ENCODE measurements around the gene DENND5B. TPM values are rescaled to one million over a fixed set of nuclear protein-coding genes. Genes with fewer than 3 reads are reported as not detected.
"Not testable (repeated sequence)": the region's sequence is repeated elsewhere in the genome, so short reads cannot be mapped to it uniquely, and the experiment has no call there.

DENND5B gene
- total RNA-seq, 4 donors from 2014 or later: 32.2 to 59.2 (median 57.2) TPM

- DNase-seq: no peak
- H3K4me1 ChIP-seq: no peaks in the 10 kb centered on the region
- H3K27ac ChIP-seq: no peak overlapping the region
- TF ChIP-seq CTCF (IDR thresholded peaks at IDR 0.05) (no peak), POLR2A (IDR thresholded peaks at IDR 0.05) (no peak)
- H3K9me3 ChIP-seq: no peaks in the 10 kb centered on the region
- no peak overlapping the region for H3K4me3 ChIP-seq
- peaks cover 0 to 27% (median 0%) of the 10 kb centered on the region in 3 donors for H3K36me3 ChIP-seq
- H3K27me3 ChIP-seq: no peaks in the 10 kb centered on the region
Measured at GRCh38 chr12:31405021-31405420, 185.9 kb downstream of the DENND5B start.

- peak; percentile 53 to 97 (median 89) for TF ChIP-seq CTCF (IDR thresholded peaks at IDR 0.05)
- H3K9me3 ChIP-seq, H3K4me3 ChIP-seq, H3K4me1 ChIP-seq, H3K27me3 ChIP-seq: not testable (repeated sequence)
- Histone ChIP-seq H3K27ac (peak overlapping the region in 1 of 4 donors; percentile 1), H3K36me3 (peaks cover 0 to 32% (median 0%) of the 10 kb centered on the region in 3 donors)
- peak; percentile 43 to 81 (median 51) for DNase-seq
Measured at GRCh38 chr12:31403099-31403607, 187.8 kb downstream of the DENND5B start.

- H3K27ac ChIP-seq: no peak overlapping the region
- H3K27me3 ChIP-seq: no peaks in the 10 kb centered on the region
- H3K9me3 ChIP-seq: no peaks in the 10 kb centered on the region
- peaks cover 0 to 55% (median 0%) of the 10 kb centered on the region in 3 donors for H3K36me3 ChIP-seq
- H3K4me3 ChIP-seq: no peak overlapping the region
- no peaks in the 10 kb centered on the region for H3K4me1 ChIP-seq
- DNase-seq: no peak
- TF ChIP-seq POLR2A (IDR thresholded peaks at IDR 0.05) (no peak), CTCF (IDR thresholded peaks at IDR 0.05) (no peak)
Measured at GRCh38 chr12:31393004-31393550, 197.9 kb downstream of the DENND5B start.

GRCh38 chr12:31390991-31391390 lies 199.9 kb downstream of the DENND5B start:
- H3K9me3 ChIP-seq: no peaks in the 10 kb centered on the region
- H3K36me3 ChIP-seq: peaks cover 0 to 55% (median 0%) of the 10 kb centered on the region in 3 donors
- no peak for TF ChIP-seq POLR2A (IDR thresholded peaks at IDR 0.05)
- no peak for TF ChIP-seq CTCF (IDR thresholded peaks at IDR 0.05)
- no peaks in the 10 kb centered on the region for H3K4me1 ChIP-seq
- H3K4me3 ChIP-seq: no peak overlapping the region
- no peak for DNase-seq
- H3K27ac ChIP-seq: no peak overlapping the region
- H3K27me3 ChIP-seq: no peaks in the 10 kb centered on the region

- no peak for DNase-seq
- H3K36me3 ChIP-seq: peaks cover 0 to 46% (median 0%) of the 10 kb centered on the region in 3 donors
Measured at GRCh38 chr12:31388713-31389112, 202.2 kb downstream of the DENND5B start.

More at GRCh38 chr12:31388713-31389112, 202.2 kb downstream of the DENND5B start:
- Histone ChIP-seq H3K4me3 (no peak overlapping the region), H3K9me3 (no peaks in the 10 kb centered on the region), H3K27me3 (no peaks in the 10 kb centered on the region), H3K27ac (no peak overlapping the region), H3K4me1 (no peaks in the 10 kb centered on the region)
- TF ChIP-seq POLR2A (IDR thresholded peaks at IDR 0.05) (no peak), CTCF (IDR thresholded peaks at IDR 0.05) (no peak)

All from Peyer's patch (tissue), 4 donors.